Measurements from ENCODE around the gene HDAC4.

- TF ChIP-seq PREB (CRISPR knock-in tag; IDR thresholded peaks at IDR 0.05; ENCODE audit: borderline replicate concordance): no peak
- TF ChIP-seq CTCF (IDR thresholded peaks at IDR 0.05): no peak
- no peak for TF ChIP-seq NR3C1 (CRISPR knock-in tag; conservative IDR thresholded peaks at IDR 0.05; ENCODE audit: low read depth)
- no peak for TF ChIP-seq FOXK1 (CRISPR knock-in tag; IDR thresholded peaks at IDR 0.05)
Observed at GRCh38 chr2:239215988-239216613, 184.7 kb downstream of the HDAC4 start.

All from WTC11 (cell line).